A673 (cell line): Measurements from ENCODE around the gene CCDC85C.

Source experiments
- CTCF ChIP-seq: fragments of 300-800, 200-600 bp; sonication (generic); conservative IDR thresholded peaks from 2 replicates; pipeline ENCODE4 v1.5.1; 2017; ENCODE audit warnings: low read depth, mild to moderate bottlenecking, antibody characterized with exemption, low read length, moderate library complexity, mixed read lengths
- EZH2 ChIP-seq: fragments of 200-600 bp; sonication (generic); IDR thresholded peaks from 2 replicates; pipeline ENCODE4 v1.6.1; 2017; ENCODE audit warnings: borderline replicate concordance, low read depth, mild to moderate bottlenecking, mixed read lengths, antibody characterized with exemption, low read length; ENCODE audit not compliant: poor library complexity, severe bottlenecking

- TF ChIP-seq CTCF = no peak
- no peak for TF ChIP-seq EZH2
Observed at GRCh38 chr14:99627100-99627499, 23.1 kb upstream of the CCDC85C start.
